GM19372 (cell line): ENCODE results near the gene POLD2.

Experiments
- ATAC-seq: cut with Tn5 transposase; IDR thresholded peaks from one replicate; pipeline ENCODE4 v1.9.1; 2021; ENCODE audit warnings: mild to moderate bottlenecking, low read depth, moderate library complexity; ENCODE audit not compliant: unreplicated experiment

Gene POLD2

GRCh38 chr7:44084701-44085100 lies 38.6 kb downstream of the POLD2 start:
- ATAC-seq: no peak

GRCh38 chr7:44083796-44084195 lies 39.6 kb downstream of the POLD2 start:
- no peak for ATAC-seq

- peak; percentile 87 for ATAC-seq
Observed at GRCh38 chr7:44082541-44083207, 40.7 kb downstream of the POLD2 start.

GRCh38 chr7:44081266-44081748 lies 42.0 kb downstream of the POLD2 start:
- ATAC-seq: no peak

- no peak for ATAC-seq
Observed at GRCh38 chr7:44080686-44081265, 42.6 kb downstream of the POLD2 start.

- no peak for ATAC-seq
Observed at GRCh38 chr7:44080118-44080517, 43.2 kb downstream of the POLD2 start.

GRCh38 chr7:44079331-44080021 lies 43.9 kb downstream of the POLD2 start:
- ATAC-seq: no peak

GRCh38 chr7:44078521-44078920 lies 44.8 kb downstream of the POLD2 start:
- no peak for ATAC-seq

GRCh38 chr7:44077681-44078091 lies 45.7 kb downstream of the POLD2 start:
- ATAC-seq: no peak

- no peak for ATAC-seq
Observed at GRCh38 chr7:44077061-44077460, 46.3 kb downstream of the POLD2 start.

GRCh38 chr7:44076101-44076895 lies 47.0 kb downstream of the POLD2 start:
- ATAC-seq: no peak

- no peak for ATAC-seq
Observed at GRCh38 chr7:44075296-44076075, 47.9 kb downstream of the POLD2 start.

- ATAC-seq: no peak
Observed at GRCh38 chr7:44074349-44074695, 49.0 kb downstream of the POLD2 start.

- peak; percentile 73 for ATAC-seq
Observed at GRCh38 chr7:44073664-44074348, 49.5 kb downstream of the POLD2 start.

- ATAC-seq: no peak
Observed at GRCh38 chr7:44072364-44073231, 50.8 kb downstream of the POLD2 start.

GRCh38 chr7:44071726-44072363 lies 51.5 kb downstream of the POLD2 start:
- ATAC-seq: no peak

- no peak for ATAC-seq
Observed at GRCh38 chr7:44068054-44068453, 55.3 kb downstream of the POLD2 start.
